Measurements from ENCODE around the gene TAS2R38.
"Not testable (repeated sequence)": the region's sequence is repeated elsewhere in the genome, so short reads cannot be mapped to it uniquely, and the experiment has no call there.

The TAS2R38 gene

DNA sequence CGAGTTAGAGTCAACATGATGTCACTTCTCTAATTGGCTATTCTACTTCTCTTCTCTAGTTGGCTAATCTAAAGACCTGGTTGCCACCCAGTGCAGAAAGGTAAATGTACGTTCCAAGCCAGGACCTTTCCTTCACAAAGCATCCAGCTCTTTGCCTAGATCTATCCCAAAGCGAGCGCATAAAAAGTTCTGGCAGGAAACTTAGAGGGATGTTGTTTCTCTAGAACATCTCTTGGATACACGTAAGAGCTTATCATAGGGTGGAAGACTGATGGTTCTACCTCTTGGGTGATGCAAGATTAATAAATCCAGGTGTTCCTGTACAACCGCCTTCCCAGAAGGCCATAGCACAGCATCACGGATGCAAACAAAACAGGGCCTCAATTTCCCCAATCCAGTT, at the start of gene TAS2R38:
Gene TAS2R38 (minus strand): TSS at position 101 of the 400 bp plus-strand sequence. CDS start 84 bp downstream, at position 17.
- in situ Hi-C loops (cut with MboI; ENCODE audit: low sequenced_read_pairs): loop anchor here (25.0 kb wide), 1 partner anchor 214 kb away; no protein-coding TSS in a partner anchor

DNA sequence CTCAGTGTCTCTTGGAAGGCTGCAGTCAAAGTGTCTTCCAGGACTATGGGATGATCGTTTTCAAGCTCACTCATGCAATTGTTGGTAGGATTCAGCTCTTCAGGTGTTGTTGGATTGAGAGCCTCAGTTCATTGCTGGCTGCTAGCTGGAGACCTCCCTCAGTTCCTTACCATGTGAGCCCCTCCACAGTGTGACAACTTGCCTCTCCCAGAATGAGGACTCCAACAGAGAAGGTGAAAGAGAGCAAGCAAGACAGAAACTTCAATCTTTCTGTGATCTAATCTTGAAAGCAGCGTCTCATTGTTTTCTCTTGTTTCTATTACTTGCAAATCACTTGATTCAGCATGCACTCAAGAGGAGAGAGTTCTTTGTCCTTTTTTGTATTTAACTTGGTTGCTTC, 44.6 kb upstream of the TAS2R38 start:
- in situ Hi-C loops (cut with MboI; ENCODE audit: low sequenced_read_pairs): no loop called here

DNA sequence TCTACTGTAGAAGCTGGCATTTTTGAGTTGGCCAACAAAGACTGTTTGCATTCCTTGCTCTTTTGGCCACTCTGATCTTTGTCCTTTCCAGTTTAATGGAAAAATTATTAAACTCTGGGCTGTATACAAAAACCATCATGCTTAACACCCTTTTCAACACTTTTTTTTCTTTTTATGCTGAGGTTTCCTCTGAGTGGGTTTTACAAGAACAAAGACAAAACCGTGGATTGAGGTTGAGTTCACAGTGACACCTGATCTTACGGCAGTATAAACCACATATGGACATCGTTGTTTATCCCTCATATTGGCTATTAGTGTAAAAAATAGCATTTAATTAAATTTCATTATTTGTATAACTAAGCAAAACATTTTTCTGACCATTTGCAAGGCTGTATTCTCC, 43.9 kb upstream of the TAS2R38 start:
- in situ Hi-C loops (cut with MboI; ENCODE audit: low sequenced_read_pairs): no loop called here

DNA sequence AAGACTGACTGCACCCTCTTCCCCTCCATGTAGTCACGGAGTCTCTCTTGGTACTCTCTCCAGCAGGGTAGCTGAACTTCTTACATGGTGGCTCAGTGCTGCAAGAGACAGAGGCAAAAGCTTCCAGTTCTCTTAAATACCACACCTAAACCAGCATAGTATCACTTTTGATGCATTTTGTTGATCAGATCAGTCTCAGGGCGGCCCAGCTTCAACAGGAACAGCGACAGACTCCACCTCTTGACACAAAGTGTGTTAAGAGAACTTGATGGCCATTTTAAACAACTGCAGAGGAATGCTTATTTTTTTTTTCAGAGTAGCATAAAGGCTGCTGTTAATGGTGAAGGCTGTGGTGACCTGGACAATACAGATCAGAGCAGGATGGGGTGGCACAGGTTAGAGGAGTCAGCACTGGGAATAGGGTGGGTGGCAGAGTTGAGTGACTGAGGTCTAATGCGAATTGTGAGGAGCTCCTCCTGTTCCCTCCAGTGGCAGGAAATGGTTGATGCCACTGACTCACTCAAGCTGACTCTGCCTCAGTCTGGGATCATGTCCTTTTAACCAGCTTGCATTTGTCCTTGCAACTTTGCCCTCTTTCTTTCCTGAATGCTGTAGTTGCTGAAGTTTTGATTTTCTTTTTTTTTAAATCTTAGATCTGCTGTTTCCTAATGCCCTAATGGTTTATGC, 39.4 kb upstream of the TAS2R38 start:
- in situ Hi-C loops (cut with MboI; ENCODE audit: low sequenced_read_pairs): no loop called here

DNA sequence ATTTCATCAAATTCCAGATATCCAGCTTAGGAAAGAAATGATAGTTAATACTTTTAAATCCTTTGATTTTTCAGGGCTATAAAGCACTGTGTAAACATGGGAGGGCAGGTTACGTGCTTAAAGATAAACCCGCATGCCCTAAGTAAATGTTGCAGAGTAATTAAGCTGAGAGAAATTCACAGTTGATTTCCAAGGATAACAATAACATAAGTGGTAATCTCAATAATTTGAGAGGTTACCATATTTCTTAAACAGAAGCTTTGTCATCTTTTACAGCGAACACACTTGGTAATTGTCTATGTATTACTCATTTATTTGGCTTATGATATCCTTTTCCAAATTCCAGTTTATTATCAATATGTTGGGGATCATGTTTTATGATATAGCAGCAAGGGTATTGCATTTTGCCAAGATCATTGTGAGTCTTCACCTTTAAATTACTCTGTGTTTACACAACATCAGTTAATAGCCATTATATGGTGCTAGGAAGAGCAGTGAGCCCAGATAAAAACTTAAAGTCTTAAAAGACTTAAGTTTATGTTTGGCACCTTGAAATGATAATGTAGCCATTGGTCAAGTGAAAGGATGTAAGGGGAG, 37.5 kb upstream of the TAS2R38 start:
- in situ Hi-C loops (cut with MboI; ENCODE audit: low sequenced_read_pairs): no loop called here

DNA sequence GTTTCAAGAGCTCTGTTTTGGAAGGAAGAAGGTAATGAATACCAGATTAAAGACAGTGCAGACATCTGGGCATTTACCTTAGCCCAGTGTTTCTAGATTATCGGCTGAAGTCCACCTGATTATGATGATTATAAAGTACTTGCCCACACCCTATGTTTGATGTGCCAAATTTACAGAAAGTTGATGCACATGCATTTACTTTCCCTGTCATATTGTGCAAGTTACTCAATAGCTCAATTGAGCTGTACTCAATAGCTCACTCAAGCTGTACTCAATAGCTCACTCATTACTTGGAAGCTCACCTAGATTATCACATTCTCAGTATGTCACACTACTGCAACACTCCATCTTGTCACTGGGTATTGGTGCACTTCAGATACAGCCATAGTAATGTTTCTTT, 35.6 kb upstream of the TAS2R38 start:
- in situ Hi-C loops (cut with MboI; ENCODE audit: low sequenced_read_pairs): no loop called here

DNA sequence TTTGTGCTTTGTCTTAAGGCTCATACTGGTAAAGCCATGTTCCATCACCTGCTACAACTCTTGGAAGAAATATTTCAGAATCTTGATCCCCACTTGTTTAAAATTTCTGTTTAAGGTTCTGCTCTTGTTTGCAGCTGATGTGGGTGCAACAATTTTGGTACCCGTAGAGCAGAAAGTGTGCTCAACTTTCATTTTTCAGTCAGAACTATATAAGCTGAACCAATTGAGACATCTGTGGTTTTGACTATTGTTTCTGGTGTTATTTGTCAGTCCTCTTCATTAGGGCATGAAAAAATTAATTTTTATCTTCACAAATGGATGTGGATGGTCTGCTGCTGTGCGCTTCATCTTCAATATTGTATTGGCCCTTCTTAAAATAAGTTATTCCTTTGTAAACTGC, 33.0 kb upstream of the TAS2R38 start:
- in situ Hi-C loops (cut with MboI; ENCODE audit: low sequenced_read_pairs): no loop called here

DNA sequence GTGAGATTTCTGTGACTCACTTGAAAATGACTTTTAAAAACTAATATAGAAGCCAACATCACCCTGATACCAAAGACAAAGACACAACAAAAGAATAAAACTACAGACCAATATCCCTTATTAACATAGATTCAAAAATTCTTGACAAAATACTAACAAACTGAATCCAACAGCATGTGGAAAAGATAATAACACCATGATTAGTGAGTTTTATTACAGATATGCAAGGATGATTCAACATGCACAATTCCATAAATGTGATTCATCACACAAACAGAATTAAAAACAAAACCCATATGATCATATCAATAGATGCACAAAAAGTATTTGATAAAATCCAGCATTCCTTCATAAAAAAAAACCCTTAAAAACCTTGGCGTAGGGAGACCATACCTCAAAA, 28.6 kb upstream of the TAS2R38 start:
- in situ Hi-C loops (cut with MboI; ENCODE audit: low sequenced_read_pairs): no loop called here

DNA sequence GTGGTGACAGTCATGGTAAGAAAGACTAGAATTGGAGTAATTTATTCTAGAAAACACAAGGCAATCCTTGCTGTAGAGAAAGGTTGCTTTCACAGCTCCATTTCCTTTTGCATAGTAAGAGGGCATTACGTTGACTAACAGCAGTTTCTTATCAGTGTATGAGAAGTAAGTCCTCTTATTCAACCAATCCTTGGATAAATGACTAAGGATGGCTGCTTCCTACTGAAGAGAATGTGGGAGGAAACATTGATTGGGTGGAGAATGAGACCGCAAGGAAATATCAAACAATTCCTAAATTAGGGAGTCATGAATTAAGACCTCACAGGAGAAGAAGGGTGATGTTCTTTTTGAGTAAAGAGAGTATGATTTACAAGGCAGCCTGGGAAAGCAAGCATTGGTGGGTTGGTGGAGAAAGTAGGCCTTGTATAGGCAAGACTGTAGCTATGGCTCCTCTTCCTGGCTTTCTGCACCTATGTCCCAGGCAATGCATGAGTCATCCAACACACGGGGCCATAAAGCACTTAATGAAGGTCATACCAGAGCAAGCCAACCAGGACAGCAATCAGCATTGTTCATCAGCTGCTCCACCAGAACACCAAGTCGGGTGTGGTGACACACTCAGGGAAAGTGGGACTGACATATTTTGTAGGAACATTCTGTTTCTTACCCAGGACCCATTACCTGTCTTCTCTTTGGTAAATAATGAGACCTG, 27.7 kb upstream of the TAS2R38 start:
- in situ Hi-C loops (cut with MboI; ENCODE audit: low sequenced_read_pairs): no loop called here

DNA sequence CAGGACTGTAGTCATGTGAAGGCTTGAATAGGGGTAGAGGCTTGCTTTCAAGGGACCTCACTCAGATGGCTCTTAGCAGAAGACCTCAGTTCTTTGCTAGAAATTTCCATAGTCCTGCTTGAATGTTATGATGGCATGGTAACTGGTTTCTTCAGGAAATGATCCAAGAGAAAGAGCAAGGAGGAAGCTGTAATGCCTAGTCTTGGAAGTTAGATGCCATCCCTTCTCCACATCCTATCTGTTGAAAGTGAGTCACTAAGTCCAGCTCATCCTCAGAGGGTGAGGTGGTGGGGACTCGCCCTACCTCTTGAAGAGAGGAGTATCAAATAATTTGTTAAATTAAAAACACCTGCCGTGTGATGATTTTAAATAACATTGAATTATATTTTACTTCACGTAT, 26.7 kb upstream of the TAS2R38 start:
- in situ Hi-C loops (cut with MboI; ENCODE audit: low sequenced_read_pairs): no loop called here

DNA sequence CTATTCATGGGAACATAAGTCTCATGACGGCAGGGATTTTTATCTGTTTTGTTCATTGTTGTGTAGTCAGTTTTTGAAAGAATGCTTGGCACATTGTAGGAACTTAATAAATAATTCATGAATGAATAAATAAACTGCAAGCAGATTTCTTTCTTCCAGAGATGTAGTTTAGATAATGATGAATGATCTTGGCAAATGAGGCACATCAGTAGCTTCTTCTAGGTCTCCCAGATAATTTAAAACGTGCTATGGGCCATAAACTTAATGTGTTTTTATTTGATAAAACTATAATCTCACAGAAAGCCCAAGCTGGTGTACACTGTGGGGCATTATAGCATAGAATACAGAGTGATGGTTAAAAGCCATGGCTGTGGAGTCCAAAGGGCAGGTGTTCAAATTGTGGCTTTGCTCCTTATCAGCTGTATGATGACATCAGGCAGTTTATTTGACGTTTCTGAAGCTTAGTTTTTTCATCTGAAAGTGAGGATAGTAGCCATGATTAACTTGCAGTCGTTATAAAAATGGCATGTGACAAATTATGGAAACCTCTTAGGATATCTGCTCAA, 25.6 kb upstream of the TAS2R38 start:
- in situ Hi-C loops (cut with MboI; ENCODE audit: low sequenced_read_pairs): no loop called here

DNA sequence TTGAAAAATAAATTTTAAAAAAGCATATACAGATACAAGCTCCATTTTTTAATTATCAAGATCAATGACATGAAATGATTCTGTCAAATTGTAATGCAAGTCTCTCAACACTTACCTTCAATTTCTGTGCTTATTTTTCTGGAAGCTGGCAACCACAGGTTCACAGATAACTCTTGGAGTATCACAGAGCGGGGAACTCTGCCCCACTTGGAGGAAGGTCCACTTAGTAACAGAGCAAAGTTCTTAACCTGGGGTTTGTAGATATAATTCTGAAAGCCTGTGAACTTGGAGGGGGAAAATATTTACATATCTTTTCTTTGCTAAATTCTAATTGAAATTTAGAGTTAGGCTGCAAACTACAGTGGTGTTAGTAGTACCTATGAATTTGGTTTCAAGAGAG, 19.8 kb upstream of the TAS2R38 start:
- in situ Hi-C loops (cut with MboI; ENCODE audit: low sequenced_read_pairs): no loop called here

DNA sequence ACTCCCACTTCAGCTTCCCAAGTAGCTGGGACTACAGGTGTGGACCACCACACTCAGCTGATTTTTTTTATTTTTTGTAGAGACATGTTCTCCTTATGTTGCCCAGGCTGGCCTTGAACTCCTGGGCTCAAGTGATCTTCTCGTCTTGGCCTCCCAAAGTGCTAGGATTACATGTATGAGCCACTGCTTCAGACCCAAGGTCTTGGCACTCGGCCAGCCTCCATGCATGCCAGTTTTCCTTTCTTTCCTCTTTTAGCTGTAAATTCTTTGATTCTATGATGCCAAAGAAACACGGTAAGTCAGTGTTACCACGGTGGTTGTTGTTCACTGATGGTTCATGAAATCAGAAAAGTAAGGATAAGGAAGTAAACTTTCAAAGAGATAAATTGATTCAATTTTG, 19.1 kb upstream of the TAS2R38 start:
- in situ Hi-C loops (cut with MboI; ENCODE audit: low sequenced_read_pairs): no loop called here

DNA sequence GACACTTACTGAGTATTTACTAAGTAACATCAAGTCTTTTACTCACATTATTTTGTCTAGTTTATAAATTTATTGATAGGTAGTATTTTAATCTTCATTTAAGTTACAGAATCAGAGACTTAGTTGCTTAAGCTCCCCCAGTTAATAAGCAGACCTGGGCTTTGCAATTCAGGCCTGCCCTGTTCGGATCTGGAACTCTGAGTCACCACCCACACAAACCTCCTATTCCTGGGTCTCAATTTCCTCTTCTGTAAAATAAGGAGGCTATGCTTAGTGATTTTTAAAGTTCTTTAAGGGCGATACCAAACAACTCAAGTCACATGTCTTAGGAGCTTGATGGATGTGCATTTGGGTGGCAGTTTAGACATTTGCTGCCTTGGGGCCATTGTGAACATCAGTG, 18.6 kb upstream of the TAS2R38 start:
- in situ Hi-C loops (cut with MboI; ENCODE audit: low sequenced_read_pairs): no loop called here

DNA sequence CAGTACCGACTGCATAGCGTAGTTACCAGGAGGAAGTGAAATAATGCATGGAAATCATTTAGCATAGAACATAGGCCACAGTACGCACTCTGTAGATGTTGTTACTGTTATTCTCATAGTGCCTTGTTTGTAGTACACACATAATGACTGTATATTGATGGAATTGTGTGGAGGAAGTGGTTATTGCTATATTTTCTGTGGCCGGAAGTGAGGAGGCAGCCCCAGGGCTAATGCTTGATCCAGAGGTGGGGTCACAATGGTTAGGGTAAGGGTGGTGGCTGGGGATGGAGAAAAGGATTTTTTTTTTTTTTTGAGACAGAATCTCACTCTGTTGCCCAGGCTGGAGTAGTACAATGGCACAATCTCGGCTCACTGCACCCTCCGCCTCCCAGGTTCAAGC, 17.6 kb upstream of the TAS2R38 start:
- in situ Hi-C loops (cut with MboI; ENCODE audit: low sequenced_read_pairs): no loop called here

DNA sequence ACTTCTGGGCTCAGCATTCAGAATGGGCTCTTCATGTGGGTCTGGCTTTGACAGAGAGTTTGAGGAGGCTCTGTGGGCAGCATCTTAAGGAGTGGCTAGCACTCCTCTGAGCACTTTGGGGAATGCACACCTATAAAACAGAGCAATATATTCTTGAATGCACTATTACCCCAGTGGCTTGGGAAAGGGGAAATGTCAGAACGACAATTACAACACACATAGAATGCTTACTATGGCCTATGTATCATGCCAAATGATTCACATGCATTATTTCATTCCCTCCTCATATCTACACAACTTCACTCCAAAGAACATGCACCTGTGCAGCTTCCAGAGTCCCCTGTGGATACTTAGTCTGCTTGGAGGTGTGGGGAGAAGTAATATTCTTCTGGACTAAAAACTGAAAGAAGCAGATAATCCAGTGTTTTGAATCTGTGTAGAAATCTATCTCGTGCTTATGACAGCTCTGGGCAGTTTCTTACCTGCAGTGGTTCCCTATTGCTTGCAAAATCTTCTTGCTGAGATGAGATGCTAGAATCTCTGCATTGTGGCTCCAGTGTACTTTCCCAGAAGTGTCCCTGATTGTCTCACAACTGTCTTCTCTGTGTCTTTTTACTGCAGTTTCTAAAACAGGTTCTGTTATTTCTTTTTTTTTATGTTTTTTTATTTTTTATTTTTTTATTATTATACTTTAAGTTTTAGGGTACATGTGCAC, 16.6 kb upstream of the TAS2R38 start:
- in situ Hi-C loops (cut with MboI; ENCODE audit: low sequenced_read_pairs): no loop called here

DNA sequence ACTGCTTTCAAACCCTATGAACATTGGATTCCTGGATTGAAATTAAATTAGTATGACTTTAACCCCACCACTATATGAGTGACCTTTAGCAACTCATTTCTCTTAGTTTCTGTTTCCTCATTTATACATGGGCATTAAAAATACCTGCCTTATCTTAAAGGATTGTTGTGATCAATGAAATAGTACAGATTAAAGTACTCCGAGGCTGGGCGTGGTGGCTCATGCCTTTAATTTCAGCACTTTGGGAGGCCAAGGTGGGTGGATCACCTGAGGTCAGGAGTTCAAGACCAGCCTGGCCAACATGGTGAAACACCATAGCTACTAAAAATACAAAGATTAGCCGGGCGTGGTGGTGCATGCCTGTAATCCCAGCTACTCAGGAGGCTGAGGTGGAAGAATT, 14.2 kb upstream of the TAS2R38 start:
- in situ Hi-C loops (cut with MboI; ENCODE audit: low sequenced_read_pairs): not testable (repeated sequence)

DNA sequence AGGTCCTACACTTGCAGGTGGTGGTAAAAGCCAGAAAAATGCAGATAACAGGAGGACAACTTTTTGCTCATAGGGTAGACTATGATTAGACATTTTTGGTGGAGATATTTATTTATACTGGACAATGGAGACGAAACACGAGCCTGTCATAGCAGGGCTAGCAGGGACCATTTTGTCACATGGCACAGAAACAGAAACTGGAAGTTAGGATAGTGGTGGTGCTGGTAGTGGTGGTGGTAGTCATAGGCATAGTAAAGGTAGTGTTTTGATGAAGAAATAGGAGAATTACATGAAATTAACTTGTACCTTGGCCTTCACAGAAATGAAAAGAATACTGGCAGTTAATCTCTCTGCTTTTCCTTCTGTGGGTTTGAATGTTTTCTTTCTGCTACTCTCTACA, 13.3 kb upstream of the TAS2R38 start:
- in situ Hi-C loops (cut with MboI; ENCODE audit: low sequenced_read_pairs): no loop called here

DNA sequence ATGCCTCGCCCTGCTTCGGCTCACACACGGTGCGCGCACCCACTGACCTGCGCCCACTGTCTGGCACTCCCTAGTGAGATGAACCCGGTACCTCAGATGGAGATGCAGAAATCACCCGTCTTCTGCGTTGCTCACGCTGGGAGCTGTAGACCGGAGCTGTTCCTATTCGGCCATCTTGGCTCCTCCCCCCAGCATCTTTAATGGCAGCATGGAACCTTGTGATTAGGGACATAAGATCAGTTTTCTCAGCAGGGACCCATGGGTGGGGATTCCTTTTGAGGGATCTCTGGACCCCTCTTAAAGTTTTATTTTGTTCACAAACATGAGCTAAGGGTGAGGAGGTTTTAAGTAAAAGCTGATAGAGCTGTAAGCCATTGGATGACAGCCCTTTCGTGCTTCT, 12.4 kb upstream of the TAS2R38 start:
- in situ Hi-C loops (cut with MboI; ENCODE audit: low sequenced_read_pairs): not testable (repeated sequence)

DNA sequence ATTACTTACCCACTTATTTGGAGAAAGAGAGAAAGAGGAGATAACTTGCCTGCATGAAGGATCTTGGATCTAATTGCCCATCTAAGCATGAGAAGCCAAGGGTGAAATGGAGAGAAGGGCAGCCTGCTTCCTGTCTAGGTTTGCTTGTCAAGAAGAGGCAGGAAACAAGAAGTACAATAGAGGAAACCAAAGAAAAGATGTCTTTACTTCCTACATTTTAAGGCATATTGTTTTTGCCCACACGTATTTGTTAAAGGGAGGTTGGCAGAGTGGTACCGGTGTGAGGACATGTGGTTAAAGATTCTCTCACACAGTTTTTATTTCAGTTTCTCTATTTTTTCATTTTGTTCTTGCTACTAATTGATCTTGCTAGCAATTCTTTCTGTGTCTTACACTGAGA, 6.0 kb upstream of the TAS2R38 start:
- in situ Hi-C loops (cut with MboI; ENCODE audit: low sequenced_read_pairs): no loop called here

DNA sequence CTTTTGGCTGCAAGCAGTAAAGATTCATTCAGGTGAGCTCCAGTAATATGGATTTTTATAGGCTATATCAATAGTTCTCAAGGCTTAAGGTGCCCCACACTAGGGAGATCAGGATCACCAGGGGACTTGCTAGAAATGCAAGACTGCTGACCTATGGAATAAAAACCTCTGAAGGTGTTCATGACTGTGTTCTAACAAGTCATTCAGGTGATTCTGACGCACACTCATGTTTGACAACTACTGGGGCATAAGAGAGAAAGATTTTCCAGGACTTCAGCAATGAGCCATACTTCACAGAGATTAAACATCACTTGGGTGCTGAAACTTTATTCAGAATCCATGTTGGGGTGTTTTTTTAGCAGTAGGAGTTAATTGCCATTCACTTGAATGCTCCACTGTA, 4.8 kb upstream of the TAS2R38 start:
- in situ Hi-C loops (cut with MboI; ENCODE audit: low sequenced_read_pairs): no loop called here
